HG03095 (cell line): Measurements from ENCODE around the gene CACNA1E.
"Not testable (repeated sequence)": the region's sequence is repeated elsewhere in the genome, so short reads cannot be mapped to it uniquely, and the experiment has no call there.

ENCODE experiments used
- ATAC-seq: cut with Tn5 transposase; IDR thresholded peaks from one replicate; pipeline ENCODE4 v1.9.1; 2021; ENCODE audit warnings: moderate library complexity; ENCODE audit not compliant: unreplicated experiment

The CACNA1E gene

GRCh38 chr1:181798191-181798926 is 315.0 kb downstream of the CACNA1E start:
- no peak for ATAC-seq

DNA sequence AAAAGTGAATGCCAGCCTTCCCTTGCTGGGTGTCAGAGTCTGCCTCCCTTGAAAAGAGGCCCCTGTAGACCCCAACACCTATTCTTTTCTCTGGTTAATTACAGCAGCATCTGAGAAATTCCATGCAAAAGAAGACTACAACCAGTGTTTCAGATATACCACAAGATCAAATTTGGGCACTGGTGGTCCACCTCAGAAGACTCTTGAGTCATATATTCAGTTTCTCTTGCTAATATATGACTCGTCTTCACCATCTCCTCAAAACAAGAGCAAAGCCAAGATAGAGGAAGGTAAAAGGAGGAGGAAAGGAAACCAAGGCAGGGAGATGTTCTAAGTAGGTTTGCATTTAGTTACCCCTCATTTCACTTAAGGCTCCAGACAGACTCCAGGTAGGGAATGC is 318.3 kb downstream of the CACNA1E start:
- no peak for ATAC-seq

DNA sequence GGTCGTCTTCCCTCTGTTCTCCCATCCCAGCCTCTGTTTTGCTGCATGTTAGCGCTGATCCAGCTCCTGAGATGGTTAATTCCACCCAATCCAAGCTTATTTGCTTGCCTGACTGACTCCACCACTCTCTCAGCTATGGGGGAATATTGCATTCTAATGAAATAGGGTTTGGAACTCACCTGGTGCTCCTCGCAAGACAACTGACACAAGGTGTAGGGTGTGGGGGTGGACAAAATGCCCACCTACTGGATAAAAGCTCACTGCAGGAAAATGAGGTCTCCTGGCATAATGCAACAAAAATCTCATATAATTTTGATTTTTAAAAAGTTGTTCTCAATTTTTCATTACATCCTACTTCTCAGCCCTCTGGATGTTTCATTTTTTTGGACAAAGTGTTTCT is 319.1 kb downstream of the CACNA1E start:
- ATAC-seq: no peak

DNA sequence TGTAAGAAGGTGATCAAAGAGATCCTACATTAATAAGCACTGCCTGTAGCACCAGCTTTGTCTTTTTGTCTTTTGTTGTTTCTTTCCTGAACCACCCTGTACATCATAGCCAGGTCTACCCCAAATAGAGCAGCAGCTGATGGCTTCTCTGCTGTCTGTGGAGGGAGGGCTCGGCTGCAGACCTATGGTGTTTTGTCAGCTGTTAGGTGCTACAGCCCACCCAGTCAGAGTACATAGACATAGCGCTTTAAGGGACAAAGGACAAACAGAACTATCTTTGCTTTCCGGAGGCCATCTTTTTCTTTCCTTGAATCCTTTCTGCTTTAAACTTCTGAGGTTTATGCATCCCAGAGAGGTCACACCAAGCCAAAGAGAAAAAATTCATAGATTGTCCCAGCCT is 320.1 kb downstream of the CACNA1E start:
- ATAC-seq: no peak

DNA sequence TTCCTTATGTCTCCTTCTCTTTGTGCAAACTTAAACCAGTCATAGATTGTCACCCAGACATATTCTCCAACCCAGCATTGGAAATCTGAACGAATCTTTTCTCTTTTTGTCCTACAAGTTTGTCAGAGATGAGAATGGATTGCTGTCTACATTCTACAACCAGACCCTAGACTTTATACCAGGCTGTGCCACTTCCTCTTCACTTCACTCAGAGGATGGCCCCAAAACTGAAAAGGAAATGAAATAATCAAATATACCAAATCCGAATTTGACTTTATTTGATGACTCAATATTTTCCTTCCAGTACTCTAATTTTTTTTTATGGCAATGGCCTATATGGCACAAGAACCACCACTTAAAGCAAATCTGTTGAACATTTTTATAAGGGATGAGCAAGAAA is 321.7 kb downstream of the CACNA1E start:
- no peak for ATAC-seq

DNA sequence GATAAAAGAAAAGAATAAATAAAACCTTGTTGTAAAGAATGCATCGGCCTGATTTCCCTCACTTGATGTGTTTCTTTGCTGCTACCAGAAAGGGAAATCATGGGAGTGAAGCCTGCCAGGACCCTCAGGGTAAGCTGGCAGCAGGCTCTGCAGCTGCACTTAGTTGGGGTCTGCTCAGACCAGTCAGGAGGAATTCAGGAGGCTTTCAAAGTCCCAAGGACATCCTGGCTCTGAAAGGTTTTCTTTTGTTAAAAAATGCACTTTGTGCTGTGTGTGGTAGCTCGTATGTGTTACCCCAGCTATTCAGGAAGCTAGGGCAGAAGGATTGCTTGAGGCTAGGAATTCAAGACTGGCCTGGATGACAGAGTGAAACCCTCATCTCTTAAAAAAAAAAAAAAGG is 323.4 kb downstream of the CACNA1E start:
- no peak for ATAC-seq

GRCh38 chr1:181807251-181807650 is 323.9 kb downstream of the CACNA1E start:
- ATAC-seq: no peak

- no peak for ATAC-seq
Observed at GRCh38 chr1:181809991-181810545, 326.8 kb downstream of the CACNA1E start.

GRCh38 chr1:181812208-181812607 is 328.9 kb downstream of the CACNA1E start:
- no peak for ATAC-seq

- ATAC-seq: no peak
Observed at GRCh38 chr1:181813266-181813665, 329.9 kb downstream of the CACNA1E start.

DNA sequence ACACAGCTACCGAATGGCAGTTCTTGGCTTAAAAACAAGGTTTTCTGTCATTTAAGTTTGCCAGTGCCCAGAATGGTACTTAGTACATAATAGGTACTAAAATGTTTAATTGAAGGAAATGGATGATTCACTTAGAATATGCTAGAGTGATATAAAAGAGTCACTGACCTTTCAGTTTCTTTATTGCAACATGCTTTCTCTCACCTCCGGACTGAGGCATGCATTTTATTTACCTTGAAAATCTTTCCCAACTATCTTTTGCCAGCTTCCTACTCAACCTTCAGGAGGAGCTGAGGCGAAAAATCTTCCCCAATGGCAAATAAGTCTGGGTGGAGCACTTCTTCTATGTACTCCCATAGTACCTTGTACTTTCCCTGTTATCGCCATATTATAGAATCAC is 333.3 kb downstream of the CACNA1E start:
- no peak for ATAC-seq

GRCh38 chr1:181817091-181817490 is 333.8 kb downstream of the CACNA1E start:
- ATAC-seq: no peak

DNA sequence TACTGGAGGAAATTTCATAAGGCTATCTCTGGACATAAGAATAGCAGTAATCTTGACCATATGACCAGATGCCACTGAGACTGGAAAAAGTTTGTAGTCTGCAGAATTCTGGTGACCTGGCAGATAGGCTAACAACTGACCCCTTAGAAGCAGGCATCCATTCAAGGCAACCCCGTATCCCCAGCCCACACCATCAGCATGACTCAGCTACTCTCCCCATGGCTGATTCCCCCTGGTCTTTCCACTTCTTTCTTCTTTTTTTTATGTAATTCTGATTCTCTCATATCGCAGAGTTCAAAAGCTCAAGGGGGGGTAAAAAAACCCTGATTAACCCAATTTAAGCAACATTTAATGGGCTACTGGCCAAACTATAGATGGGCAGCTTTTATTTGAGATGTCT is 335.1 kb downstream of the CACNA1E start:
- no peak for ATAC-seq

GRCh38 chr1:181818943-181819342 is 335.6 kb downstream of the CACNA1E start:
- no peak for ATAC-seq

DNA sequence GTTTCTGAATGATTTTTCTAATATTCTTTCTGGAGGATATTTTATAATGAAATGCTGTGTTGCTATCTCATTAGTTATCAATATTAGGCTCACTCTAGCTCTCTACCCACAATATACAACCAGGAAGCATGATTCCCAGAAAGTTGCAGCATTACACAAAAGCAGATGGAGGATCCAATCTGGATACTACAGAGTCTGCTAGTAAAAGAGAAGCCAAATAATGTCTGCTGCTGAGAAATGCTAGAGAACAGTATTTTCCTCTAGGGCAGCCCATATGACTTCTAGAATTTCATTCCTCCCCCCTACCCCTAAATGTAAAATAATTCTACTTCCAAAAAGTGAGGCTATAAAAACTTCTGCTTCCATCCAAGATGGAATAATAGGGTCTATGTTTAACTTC is 338.4 kb downstream of the CACNA1E start:
- no peak for ATAC-seq

GRCh38 chr1:181832173-181832880 is 349.0 kb downstream of the CACNA1E start:
- ATAC-seq: not testable (repeated sequence)

DNA sequence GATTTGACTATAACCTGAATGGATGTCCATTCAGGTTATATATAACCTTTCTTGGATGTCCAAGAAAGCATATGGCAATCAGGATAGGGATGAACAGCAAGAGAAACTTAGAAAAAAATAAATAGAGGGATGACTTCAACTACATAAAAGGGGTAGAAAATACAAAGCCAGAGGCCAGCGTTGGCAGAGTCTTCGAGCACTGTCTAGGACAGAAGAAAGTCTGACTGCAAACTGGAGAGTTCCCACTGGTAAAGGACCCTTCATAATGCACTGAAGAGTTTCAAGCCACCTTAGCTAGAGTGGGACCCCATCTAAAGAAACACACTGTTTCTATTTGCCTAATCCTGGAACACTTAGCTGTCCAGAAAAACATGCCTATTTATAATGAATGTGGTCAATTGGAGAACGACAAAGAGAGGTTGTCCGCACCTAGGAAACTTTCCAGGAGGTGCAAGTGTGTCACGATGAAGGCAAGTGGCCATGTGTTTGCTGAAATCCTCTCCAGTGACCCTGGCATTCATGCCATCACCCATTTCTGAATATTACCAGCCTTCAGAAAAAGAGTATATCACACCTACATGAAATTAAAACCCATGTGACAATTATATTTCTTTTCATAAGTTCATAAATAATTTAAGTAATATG is 362.8 kb downstream of the CACNA1E start:
- ATAC-seq: no peak

DNA sequence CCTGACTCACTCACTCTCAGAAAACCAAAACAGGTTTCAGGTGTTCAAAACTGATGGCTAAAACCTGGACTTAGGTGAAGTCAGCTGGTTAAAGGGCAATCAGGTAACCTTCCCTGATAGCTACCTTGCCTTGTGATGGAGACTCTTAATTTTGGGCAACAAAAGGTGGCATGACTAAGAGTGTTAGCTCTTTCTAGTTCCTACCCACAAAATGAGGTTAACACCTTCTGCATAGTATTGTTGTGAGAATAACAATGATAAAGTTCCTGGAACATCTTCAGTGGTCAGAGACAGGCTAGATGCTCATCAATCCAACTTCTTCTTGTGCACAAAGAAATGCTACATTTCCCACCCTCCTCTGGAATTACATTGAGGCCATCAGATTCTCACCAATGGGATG is 363.4 kb downstream of the CACNA1E start:
- no peak for ATAC-seq

DNA sequence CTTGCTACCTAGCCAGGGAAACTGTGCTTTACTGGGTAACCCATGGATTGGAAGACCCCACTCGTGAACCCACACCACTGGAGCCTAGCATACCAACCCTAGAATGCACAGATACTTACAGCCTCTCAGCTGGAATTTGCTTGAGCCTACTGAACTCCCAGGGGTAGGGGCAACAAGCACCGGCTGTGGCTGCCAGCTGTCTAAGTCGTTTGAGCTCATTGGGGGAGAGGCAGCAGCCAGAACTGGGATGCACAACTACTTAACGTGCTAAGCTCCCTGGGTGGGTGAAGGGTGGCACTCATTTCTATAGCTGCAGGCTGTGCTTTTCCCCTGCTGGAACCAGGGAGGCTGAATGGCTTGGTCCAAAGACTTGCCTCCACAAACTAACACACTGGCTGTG is 365.8 kb downstream of the CACNA1E start:
- no peak for ATAC-seq

GRCh38 chr1:181854212-181854611 is 370.9 kb downstream of the CACNA1E start:
- ATAC-seq: not testable (repeated sequence)

- ATAC-seq: no peak
Observed at GRCh38 chr1:181855380-181855779, 372.1 kb downstream of the CACNA1E start.
